K562 (cell line): Measurements from ENCODE around the gene MRNIP. TPM values are rescaled to one million over a fixed set of nuclear protein-coding genes. Genes with fewer than 3 reads are reported as not detected.

Experiments
- CHD1 ChIP-seq: fragments of 200-600 bp; sonication (generic); IDR thresholded peaks from one replicate; pipeline ENCODE4 v1.6.1; 2012; ENCODE audit warnings: mild to moderate bottlenecking, moderate library complexity, low read length, inconsistent platforms
- E2F8 ChIP-seq: fragments of 450-650 bp; IDR thresholded peaks from 2 replicates; pipeline ENCODE4 v1.7.1; 2018; ENCODE audit warnings: mild to moderate bottlenecking, low read depth; ENCODE audit not compliant: partially characterized antibody
- GTF2A2 ChIP-seq: IDR thresholded peaks from 2 replicates; pipeline ENCODE4 v1.6.1; 2016; ENCODE audit warnings: mild to moderate bottlenecking, missing genetic modification characterization, missing compliant biosample characterization
- JUN ChIP-seq, 2 experiments: sonication (generic) in 1 of 2; formaldehyde crosslinking in 1 of 2; IDR thresholded peaks; 2 replicates each; pipeline versions ENCODE4 v1.6.1 to v1.8.0; 2012 to 2022; ENCODE audit warnings: borderline replicate concordance in 2 of 2, mild to moderate bottlenecking in 2 of 2, improper control_type of control experiment in 1 of 2, low read depth in 1 of 2, low read length in 1 of 2, missing genetic modification reagents in 1 of 2
- KLF1 ChIP-seq: fragments of 450-650 bp; IDR thresholded peaks from 2 replicates; pipeline ENCODE4 v1.6.1; 2016; ENCODE audit warnings: missing genetic modification characterization, missing compliant biosample characterization
- LCOR ChIP-seq: sonication (generic); formaldehyde crosslinking; IDR thresholded peaks from 2 replicates; pipeline ENCODE4 v1.8.0; 2022; ENCODE audit warnings: mild to moderate bottlenecking, missing genetic modification reagents
- MTA1 ChIP-seq: fragments of 450-650 bp; IDR thresholded peaks from 2 replicates; pipeline ENCODE4 v1.6.1; 2017; ENCODE audit warnings: borderline replicate concordance
- MTF1 ChIP-seq: fragments of 250-450 bp; sonication (Bioruptor Pico); IDR thresholded peaks from 2 replicates; pipeline ENCODE4 v1.9.0; 2021; ENCODE audit warnings: moderate library complexity, mild to moderate bottlenecking, inconsistent platforms, borderline replicate concordance
- POU5F1 ChIP-seq: fragments of 150-350 bp; IDR thresholded peaks from 2 replicates; pipeline ENCODE4 v1.6.1; 2014; ENCODE audit warnings: borderline replicate concordance, low read length, low read depth, mild to moderate bottlenecking; ENCODE audit not compliant: partially characterized antibody
- RB1 ChIP-seq: fragments of 450-650 bp; IDR thresholded peaks from 2 replicates; pipeline ENCODE4 v1.6.1; 2017; ENCODE audit warnings: low read depth, mild to moderate bottlenecking
- SAFB ChIP-seq: fragments of 200-400 bp; formaldehyde crosslinking; IDR thresholded peaks from 2 replicates; pipeline ENCODE4 v1.6.1; 2017; ENCODE audit warnings: low read depth, low read length, borderline replicate concordance
- SP2 ChIP-seq: IDR thresholded peaks from 2 replicates; pipeline ENCODE4 v1.6.1; 2011; ENCODE audit warnings: mild to moderate bottlenecking, low read depth, low read length, moderate library complexity; ENCODE audit not compliant: poor library complexity, severe bottlenecking; ENCODE audit errors: extremely low read depth
- ZBTB1 ChIP-seq: sonication (generic); formaldehyde crosslinking; IDR thresholded peaks from 2 replicates; pipeline ENCODE4 v1.8.1; 2023; ENCODE audit warnings: missing genetic modification reagents, low read depth, mild to moderate bottlenecking, borderline replicate concordance
- ZNF395 ChIP-seq: fragments of 200-800 bp; sonication (Bioruptor generic); IDR thresholded peaks from 2 replicates; pipeline ENCODE4 v1.6.1; 2017; ENCODE audit warnings: missing genetic modification characterization, missing compliant biosample characterization
- ZNF518B ChIP-seq: fragments of 250-450 bp; sonication (Bioruptor Pico); IDR thresholded peaks from 2 replicates; pipeline ENCODE4 v1.5.0; 2021; ENCODE audit warnings: mild to moderate bottlenecking, moderate library complexity
- ZNF740 ChIP-seq, 3 experiments: fragments of 200-800 bp in 1 of 3; sonication (Bioruptor generic) in 1 of 3; sonication (generic) in 1 of 3; formaldehyde crosslinking in 1 of 3; IDR thresholded peaks; 2 replicates each; pipeline versions ENCODE4 v1.6.1 to v1.8.0; 2016 to 2022; ENCODE audit warnings: mild to moderate bottlenecking in 2 of 3, missing compliant biosample characterization in 2 of 3, missing genetic modification characterization in 2 of 3, missing genetic modification reagents in 1 of 3
- polyA plus RNA-seq, 8 experiments: library from polyadenylated mRNA; depleted of rRNA in 4 of 8; stranded (reverse) in 5 of 8; unstranded in 3 of 8; fragments of >200 nt; fragmentation: Nextera tagmentation in 2 of 8; fragmentation: Illumina TruSeq in 1 of 8; extraction: Ambion mirVana in 2 of 8; extraction: Trizol in 1 of 8; gene quantifications; 2 replicates each; pipeline versions ENCODE4 v1.2.1 to v1.2.3, GENCODE V29; 2011 to 2014; ENCODE audit warnings: inconsistent platforms in 1 of 8, missing spikeins in 1 of 8
- total RNA-seq, 7 experiments: library from RNA; depleted of rRNA in 6 of 7; stranded (reverse); fragments of >200 nt in 6 of 7; fragmentation: Illumina TruSeq in 2 of 7; extraction: Trizol in 2 of 7; gene quantifications; 2 replicates each; pipeline versions ENCODE4 v1.2.1 to v1.2.3, GENCODE V29; 2011 to 2021; ENCODE audit warnings: low replicate concordance in 1 of 7

Gene MRNIP
- total and polyA plus RNA-seq, 9 of the 15 experiments (the other 6 are each of a cell fraction or from before 2014, with no cell fraction given), result 3.6 to 39.0 (median 16.8) TPM

GRCh38 chr5:179819296-179820126, 39.1 kb downstream of the MRNIP start (continued):
- TF ChIP-seq LCOR (no peak; the same call in 1 of the 2 replicates), ZBTB1 (CRISPR knock-in tag) (no peak), SP2 (no peak), MTF1 (CRISPR knock-in tag) (peak; percentile 90), ZNF740 (CRISPR knock-in tag; IDR thresholded peaks at IDR 0.05) (no peak; the same call in 1 of the 2 replicates), ZNF740 (tag; IDR thresholded peaks at IDR 0.05) (peak; percentile 81 to 89), ZNF395 (peak; percentile 95), JUN (IDR thresholded peaks at IDR 0.05; ENCODE audit: borderline replicate concordance, low read depth, low read length) (peak; percentile 63; the same call in 1 of the 2 replicates), JUN (CRISPR knock-in tag; IDR thresholded peaks at IDR 0.05; ENCODE audit: borderline replicate concordance) (no peak), GTF2A2 (tag) (peak; percentile 75), RB1 (peak; percentile 6; the same call in 1 of the 2 replicates), ZNF518B (CRISPR knock-in tag) (no peak), MTA1 (no peak; the same call in 1 of the 2 replicates), SAFB (no peak), CHD1 (no peak), KLF1 (tag) (no peak), POU5F1 (no peak), E2F8 (no peak)
